NCI-H2029 treated with DMSO at 0.1 percent for 48 hours (cell line): ENCODE results near the gene SRRM1.
"Not testable (repeated sequence)": the region's sequence is repeated elsewhere in the genome, so short reads cannot be mapped to it uniquely, and the experiment has no call there.

Source experiments
- DNase-seq: peaks from one replicate; lab custom pipeline; 2025; lab: John Stamatoyannopoulos, UW

SRRM1 gene

GRCh38 chr1:24643363-24644099, 429 bp downstream of the SRRM1 start:
- DNase-seq = no peak

GRCh38 chr1:24644100-24644384, 940 bp downstream of the SRRM1 start:
- DNase-seq = no peak

GRCh38 chr1:24648919-24649318, 5.8 kb downstream of the SRRM1 start:
- DNase-seq = no peak

- no peak for DNase-seq
Measured at GRCh38 chr1:24652382-24652781, 9.3 kb downstream of the SRRM1 start.

GRCh38 chr1:24654010-24654409, 10.9 kb downstream of the SRRM1 start:
- no peak for DNase-seq

- no peak for DNase-seq
Measured at GRCh38 chr1:24656046-24656445, 12.9 kb downstream of the SRRM1 start.

GRCh38 chr1:24657781-24658180, 14.7 kb downstream of the SRRM1 start:
- no peak for DNase-seq

- no peak for DNase-seq
Measured at GRCh38 chr1:24659166-24659904, 16.2 kb downstream of the SRRM1 start.

- no peak for DNase-seq
Measured at GRCh38 chr1:24659993-24660665, 17.0 kb downstream of the SRRM1 start.

GRCh38 chr1:24664507-24665033, 21.5 kb downstream of the SRRM1 start:
- DNase-seq = no peak

- no peak for DNase-seq
Measured at GRCh38 chr1:24666794-24667193, 23.7 kb downstream of the SRRM1 start.

GRCh38 chr1:24671372-24671771, 28.3 kb downstream of the SRRM1 start:
- DNase-seq = not testable (repeated sequence)

- DNase-seq = not testable (repeated sequence)
Measured at GRCh38 chr1:24672686-24673085, 29.6 kb downstream of the SRRM1 start.

- no peak for DNase-seq
Measured at GRCh38 chr1:24673341-24673740, 30.2 kb downstream of the SRRM1 start.

- DNase-seq = not testable (repeated sequence)
Measured at GRCh38 chr1:24678421-24678820, 35.3 kb downstream of the SRRM1 start.

GRCh38 chr1:24679725-24680124, 36.6 kb downstream of the SRRM1 start:
- DNase-seq = no peak

GRCh38 chr1:24683713-24684162, 40.6 kb downstream of the SRRM1 start:
- DNase-seq = no peak

GRCh38 chr1:24688033-24688432, 44.9 kb downstream of the SRRM1 start:
- DNase-seq = no peak

- DNase-seq = peak; percentile 37
Measured at GRCh38 chr1:24688621-24689195, 45.6 kb downstream of the SRRM1 start.

- no peak for DNase-seq
Measured at GRCh38 chr1:24691051-24691450, 47.9 kb downstream of the SRRM1 start.

GRCh38 chr1:24692351-24692980, 49.4 kb downstream of the SRRM1 start:
- DNase-seq = no peak

- no peak for DNase-seq
Measured at GRCh38 chr1:24693827-24694379, 50.8 kb downstream of the SRRM1 start.
